ENCODE data around the gene EHBP1.

DNA sequence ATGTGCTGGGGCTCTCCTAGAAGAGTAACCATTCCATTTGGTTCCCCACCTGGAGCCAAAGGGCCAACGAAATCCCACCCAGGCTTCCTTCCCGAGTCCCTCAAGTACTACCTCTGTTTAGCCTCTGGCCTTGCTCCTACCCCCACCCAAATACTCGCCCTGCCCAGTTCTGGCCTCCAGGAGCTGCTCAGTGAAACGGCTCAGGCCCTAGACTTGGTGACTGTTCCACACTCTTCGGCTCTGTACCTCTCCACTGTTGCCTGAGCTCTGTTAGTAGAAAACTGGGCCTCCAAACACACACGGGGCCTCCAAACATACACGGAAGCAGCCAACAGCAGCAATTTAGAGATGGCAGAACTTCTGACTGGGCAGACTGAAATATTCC is 349.3 kb downstream of the EHBP1 start:
- TF ChIP-seq EZH2 (IDR thresholded peaks at IDR 0.05; ENCODE audit: borderline replicate concordance, low read length): no peak
- TF ChIP-seq, protein P1, sequence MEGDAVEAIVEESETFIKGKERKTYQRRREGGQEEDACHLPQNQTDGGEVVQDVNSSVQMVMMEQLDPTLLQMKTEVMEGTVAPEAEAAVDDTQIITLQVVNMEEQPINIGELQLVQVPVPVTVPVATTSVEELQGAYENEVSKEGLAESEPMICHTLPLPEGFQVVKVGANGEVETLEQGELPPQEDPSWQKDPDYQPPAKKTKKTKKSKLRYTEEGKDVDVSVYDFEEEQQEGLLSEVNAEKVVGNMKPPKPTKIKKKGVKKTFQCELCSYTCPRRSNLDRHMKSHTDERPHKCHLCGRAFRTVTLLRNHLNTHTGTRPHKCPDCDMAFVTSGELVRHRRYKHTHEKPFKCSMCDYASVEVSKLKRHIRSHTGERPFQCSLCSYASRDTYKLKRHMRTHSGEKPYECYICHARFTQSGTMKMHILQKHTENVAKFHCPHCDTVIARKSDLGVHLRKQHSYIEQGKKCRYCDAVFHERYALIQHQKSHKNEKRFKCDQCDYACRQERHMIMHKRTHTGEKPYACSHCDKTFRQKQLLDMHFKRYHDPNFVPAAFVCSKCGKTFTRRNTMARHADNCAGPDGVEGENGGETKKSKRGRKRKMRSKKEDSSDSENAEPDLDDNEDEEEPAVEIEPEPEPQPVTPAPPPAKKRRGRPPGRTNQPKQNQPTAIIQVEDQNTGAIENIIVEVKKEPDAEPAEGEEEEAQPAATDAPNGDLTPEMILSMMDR (IDR thresholded peaks at IDR 0.05; ENCODE audit: low read length): no peak
